VCaP (cell line): ENCODE results near the gene CCR5AS.

ENCODE experiments used
- H3K27ac ChIP-seq: fragments of 450-650 bp; 2 replicates; pipeline ENCODE4 v1.5.1; 2017
- CTCF ChIP-seq: fragments of 450-650 bp; conservative IDR thresholded peaks from 2 replicates; pipeline ENCODE4 v1.5.1; 2017; ENCODE audit warnings: mild to moderate bottlenecking, moderate library complexity

The CCR5AS gene

GRCh38 chr3:46423588-46423987 is 16.7 kb upstream of the CCR5AS start:
- no peak for TF ChIP-seq CTCF
- no peak overlapping the region; the same call in 1 of the 2 replicates for H3K27ac ChIP-seq

DNA sequence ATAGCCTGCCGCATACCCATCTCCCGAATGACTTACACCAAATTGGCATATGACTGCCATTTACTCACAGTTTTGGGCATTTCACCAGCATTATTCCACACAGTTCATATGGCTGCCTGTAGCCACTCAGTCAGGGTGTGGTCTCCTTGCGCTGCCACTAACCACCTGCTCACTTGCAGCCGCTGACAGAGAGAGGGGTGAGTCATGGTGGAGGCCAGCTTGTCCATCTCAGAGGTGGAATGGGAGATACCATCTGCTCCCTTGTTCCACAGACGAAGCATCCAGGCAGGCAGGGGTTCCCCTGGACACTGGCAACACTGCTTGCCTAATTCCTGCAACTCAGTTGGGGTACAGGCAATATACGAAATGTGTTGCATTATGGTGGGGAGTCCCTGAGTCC is 15.8 kb upstream of the CCR5AS start:
- no peak for TF ChIP-seq CTCF

GRCh38 chr3:46420931-46421330 is 14.1 kb upstream of the CCR5AS start:
- no peak for TF ChIP-seq CTCF
- H3K27ac ChIP-seq, result no peak overlapping the region

More for the DNA sequence above, 15.8 kb upstream of the CCR5AS start:
- H3K27ac ChIP-seq, result no peak overlapping the region; the same call in 1 of the 2 replicates

- no peak for TF ChIP-seq CTCF
- H3K27ac ChIP-seq, result no peak overlapping the region
Observed at GRCh38 chr3:46419816-46420215, 12.9 kb upstream of the CCR5AS start.

DNA sequence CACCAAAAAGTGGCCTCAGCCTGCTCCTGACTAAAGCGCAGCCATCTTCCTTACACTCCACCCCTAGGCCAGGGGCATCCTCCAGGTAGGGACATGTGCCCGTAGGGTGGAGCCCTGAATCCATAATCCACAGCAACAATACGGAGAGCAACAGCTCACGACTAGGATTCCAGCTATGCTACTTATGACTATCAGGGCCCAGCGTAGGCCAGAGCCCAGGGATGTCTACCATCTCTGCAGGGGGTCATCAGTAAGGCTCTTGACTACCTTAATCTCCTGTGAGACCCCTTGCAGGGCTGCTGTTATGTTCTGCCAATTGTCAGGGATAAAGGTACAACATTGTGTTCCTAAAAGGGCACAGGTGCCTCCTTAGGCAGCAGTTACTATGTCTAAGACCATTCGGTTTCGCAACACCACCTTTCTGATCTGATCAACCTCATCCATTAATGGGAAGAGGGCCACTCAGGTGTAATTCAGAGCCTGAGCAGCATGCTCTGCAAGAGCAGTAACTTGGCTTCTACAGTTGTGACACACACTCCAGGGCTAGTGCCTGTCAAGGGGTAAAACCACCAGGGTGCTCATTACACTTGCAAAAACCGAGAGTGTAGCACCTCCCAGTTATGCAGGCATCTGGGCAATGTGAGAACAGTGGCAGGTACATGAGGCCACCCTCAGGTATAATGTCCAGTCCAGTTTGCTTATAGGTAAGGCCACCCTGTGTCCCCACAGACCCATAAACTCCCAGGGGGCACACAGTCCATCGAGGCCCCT is 11.2 kb upstream of the CCR5AS start:
- no peak overlapping the region for H3K27ac ChIP-seq
- no peak for TF ChIP-seq CTCF

- H3K27ac ChIP-seq, result no peak overlapping the region
- TF ChIP-seq CTCF, result no peak
Observed at GRCh38 chr3:46416811-46417510, 10.1 kb upstream of the CCR5AS start.

DNA sequence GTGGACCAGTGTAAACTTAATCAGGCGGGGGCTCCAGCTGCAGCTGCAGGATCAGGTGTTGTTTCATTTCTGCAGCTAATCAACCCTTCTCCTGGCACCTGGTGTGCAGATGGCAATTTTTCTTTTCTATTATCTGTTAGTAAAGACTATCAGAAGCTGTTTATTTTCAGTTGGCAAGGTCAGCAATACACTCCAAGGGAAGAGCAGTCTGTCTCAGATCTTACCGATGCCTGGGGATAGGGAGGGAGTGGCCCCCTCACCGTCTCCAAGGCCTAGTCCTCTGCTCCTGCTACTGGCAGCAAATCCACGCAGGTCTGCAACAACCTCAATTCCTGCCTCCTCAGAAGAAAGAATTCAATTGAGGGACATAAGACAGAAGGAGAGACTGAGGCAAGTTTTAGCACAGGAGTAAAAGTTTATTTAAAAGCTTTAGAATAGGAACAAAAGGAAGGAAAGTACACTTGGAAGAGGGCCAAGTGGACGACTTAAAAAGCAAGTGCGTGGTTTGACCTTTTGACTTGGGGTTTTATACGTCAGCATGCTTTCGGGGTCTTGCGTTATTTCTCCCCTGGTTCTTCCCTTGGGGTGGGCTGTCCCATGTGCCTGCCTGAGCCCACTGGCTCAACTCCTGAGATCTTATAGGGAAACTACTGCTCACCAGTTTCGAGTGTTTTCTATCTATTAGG is 9.4 kb upstream of the CCR5AS start:
- TF ChIP-seq CTCF, result no peak
- H3K27ac ChIP-seq, result no peak overlapping the region
